ENCODE data around the gene DNAJB14.

DNAJB14 gene

GRCh38 chr4:99872570-99872969 lies 73.8 kb downstream of the DNAJB14 start:
- no peak for DNase-seq (ENCODE audit: low read depth in 2 of 2, low spot score in 1 of 2)

GRCh38 chr4:99868126-99868596 lies 78.3 kb downstream of the DNAJB14 start:
- DNase-seq (ENCODE audit: low read depth in 2 of 2, low spot score in 1 of 2): no peak

- no peak for DNase-seq (ENCODE audit: low read depth in 2 of 2, low spot score in 1 of 2)
These were observed 82.6 kb downstream of the DNAJB14 start for GRCh38 chr4:99863804-99864203.

GRCh38 chr4:99861120-99861905 lies 85.1 kb downstream of the DNAJB14 start:
- DNase-seq (ENCODE audit: low read depth in 2 of 2, low spot score in 1 of 2): no peak

- DNase-seq (ENCODE audit: low read depth in 2 of 2, low spot score in 1 of 2): no peak
These were observed 85.9 kb downstream of the DNAJB14 start for GRCh38 chr4:99860521-99860920.

- no peak for DNase-seq (ENCODE audit: low read depth in 2 of 2, low spot score in 1 of 2)
These were observed 86.8 kb downstream of the DNAJB14 start for GRCh38 chr4:99859618-99860017.

- no peak for DNase-seq (ENCODE audit: low read depth in 2 of 2, low spot score in 1 of 2)
These were observed 89.1 kb downstream of the DNAJB14 start for GRCh38 chr4:99857307-99857706.

- DNase-seq (ENCODE audit: low read depth in 2 of 2, low spot score in 1 of 2): no peak
These were observed 90.3 kb downstream of the DNAJB14 start for GRCh38 chr4:99856166-99856565.

GRCh38 chr4:99855678-99856077 lies 90.7 kb downstream of the DNAJB14 start:
- no peak for DNase-seq (ENCODE audit: low read depth in 2 of 2, low spot score in 1 of 2)

- DNase-seq (ENCODE audit: low read depth in 2 of 2, low spot score in 1 of 2): no peak
These were observed 92.4 kb downstream of the DNAJB14 start for GRCh38 chr4:99853999-99854398.

GRCh38 chr4:99853190-99853589 lies 93.2 kb downstream of the DNAJB14 start:
- DNase-seq (ENCODE audit: low read depth in 2 of 2, low spot score in 1 of 2): no peak

GRCh38 chr4:99852199-99852749 lies 94.1 kb downstream of the DNAJB14 start:
- DNase-seq (ENCODE audit: low read depth in 2 of 2, low spot score in 1 of 2): no peak

- no peak for DNase-seq (ENCODE audit: low read depth in 2 of 2, low spot score in 1 of 2)
These were observed 97.8 kb downstream of the DNAJB14 start for GRCh38 chr4:99848591-99849001.

GRCh38 chr4:99847362-99847976 lies 98.9 kb downstream of the DNAJB14 start:
- DNase-seq (ENCODE audit: low read depth in 2 of 2, low spot score in 1 of 2): no peak

- DNase-seq (ENCODE audit: low read depth in 2 of 2, low spot score in 1 of 2): no peak
These were observed 99.5 kb downstream of the DNAJB14 start for GRCh38 chr4:99846891-99847290.

Data from stimulated activated CD8-positive, alpha-beta memory T cell treated with anti-CD3 and anti-CD28 coated beads, Interleukin-4, amount 100 ng/mL, for 1 hour (primary cell).